PC-3 (cell line): ENCODE data around the gene ITIH5. TPM values are rescaled to one million over a fixed set of nuclear protein-coding genes. Genes with fewer than 3 reads are reported as not detected.

Source experiments
- ATAC-seq: fragments of 200-7000 bp; cut with Tn5 transposase; 2 replicates; pipeline ENCODE4 v1.9.1; 2020; ENCODE audit warnings: mild to moderate bottlenecking, moderate library complexity
- BruUV-seq: library from RNA; stranded (reverse); fragments of 400-500 nt; replicated peaks from 2 replicates; lab custom pipeline; 2021; lab: Mats Ljungman, UMichigan
- CTCF ChIA-PET: fragments of 300-600 bp; sonication (Branson Sonifier 250); formaldehyde crosslinking; loops from one replicate; lab custom pipeline; 2022; ENCODE audit warnings: antibody characterized with exemption; lab: Charles Lee
- POLR2A ChIA-PET: fragments of 300-600 bp; sonication (Branson Sonifier 250); formaldehyde crosslinking; loops from one replicate; lab custom pipeline; 2022; ENCODE audit warnings: antibody characterized with exemption; ENCODE audit not compliant: unreplicated experiment; lab: Charles Lee
- DNase-seq: peaks from one replicate; pipeline ENCODE4 v3.0.0-alpha.2; 2015
- H2AFZ ChIP-seq: fragments of 300-600 bp; sonication (generic); 2 replicates; pipeline ENCODE4 v1.6.0; 2016; ENCODE audit warnings: antibody characterized with exemption, low read length
- H3F3A ChIP-seq: fragments of 300-600 bp; sonication (generic); one replicate; pipeline ENCODE4 v1.6.0; 2017; ENCODE audit warnings: antibody characterized with exemption, low read length, control low read depth, mild to moderate bottlenecking; ENCODE audit not compliant: unreplicated experiment
- H3K27ac ChIP-seq: fragments of 300-600 bp; sonication (generic); 2 replicates; pipeline ENCODE4 v1.5.1; 2016; ENCODE audit warnings: mild to moderate bottlenecking, low read length
- H3K27me3 ChIP-seq: fragments of 300-600 bp; sonication (generic); 2 replicates; pipeline ENCODE4 v1.6.1; 2016; ENCODE audit warnings: low read length, mixed read lengths
- H3K36me3 ChIP-seq: fragments of 300-600 bp; sonication (generic); 2 replicates; pipeline ENCODE4 v1.6.1; 2016; ENCODE audit warnings: low read depth, mixed run types, low read length, mixed read lengths
- H3K4me1 ChIP-seq: fragments of 300-600 bp; sonication (generic); 2 replicates; pipeline ENCODE4 v1.5.1; 2016; ENCODE audit warnings: low read length; ENCODE audit not compliant: insufficient read depth
- H3K4me2 ChIP-seq: fragments of 300-600 bp; sonication (generic); 2 replicates; pipeline ENCODE4 v1.6.0; 2016; ENCODE audit warnings: low read length
- H3K4me3 ChIP-seq: fragments of 300-600 bp; sonication (generic); 2 replicates; pipeline ENCODE4 v1.5.1; 2016; ENCODE audit warnings: mild to moderate bottlenecking, low read length, mixed read lengths
- H3K79me2 ChIP-seq: fragments of 300-600 bp; sonication (generic); 2 replicates; pipeline ENCODE4 v1.6.1; 2017; ENCODE audit warnings: low read length, mixed read lengths
- H3K9ac ChIP-seq: fragments of 300-600 bp; sonication (generic); 2 replicates; pipeline ENCODE4 v1.6.0; 2016; ENCODE audit warnings: mild to moderate bottlenecking, low read length
- H3K9me2 ChIP-seq: fragments of 300-600 bp; sonication (generic); replicated peaks from 2 replicates; pipeline ENCODE4 v1.6.1; 2016; ENCODE audit warnings: mixed run types, low read length, mixed read lengths
- H3K9me3 ChIP-seq: fragments of 300-600 bp; sonication (generic); 2 replicates; pipeline ENCODE4 v1.6.1; 2016; ENCODE audit warnings: low read length, mixed read lengths
- H4K20me1 ChIP-seq: fragments of 300-600 bp; sonication (generic); 2 replicates; pipeline ENCODE4 v1.6.1; 2016; ENCODE audit warnings: low read length, mixed read lengths
- CTCF ChIP-seq: fragments of 300-600 bp; sonication (generic); conservative IDR thresholded peaks from 2 replicates; pipeline ENCODE4 v1.5.1; 2017; ENCODE audit warnings: antibody characterized with exemption, low read depth, mild to moderate bottlenecking, low read length
- EZH2 ChIP-seq: fragments of 300-600 bp; sonication (generic); IDR thresholded peaks from one replicate; pipeline ENCODE4 v1.6.1; 2017; ENCODE audit warnings: antibody characterized with exemption, mild to moderate bottlenecking, low read length; ENCODE audit not compliant: unreplicated experiment
- EZH2phosphoT487 ChIP-seq: fragments of 300-600 bp; sonication (generic); IDR thresholded peaks from 2 replicates; pipeline ENCODE4 v1.6.1; 2018; ENCODE audit warnings: mild to moderate bottlenecking, antibody characterized with exemption, low read length, borderline replicate concordance
- intact Hi-C: fragments of 100-400 bp; cut with micrococcal nuclease; formaldehyde crosslinking; loops from 2 replicates; pipeline ENCODE4 v1.9.0; 2023
- total RNA-seq: library from RNA; depleted of rRNA; stranded (reverse); fragments of >200 nt; gene quantifications from 2 replicates; pipeline ENCODE4 v1.2.3, GENCODE V29; 2014

The ITIH5 gene
- total RNA-seq, 1 experiment from 2014 or later = not detected

GRCh38 chr10:7608001-7608400 lies 58.8 kb downstream of the ITIH5 start:
- Histone ChIP-seq H3K9me3 (no peaks in the 10 kb centered on the region), H3K9me2 (no peaks in the 10 kb centered on the region), H3K4me2 (no peak overlapping the region), H3K27ac (no peak overlapping the region), H3F3A (no peaks in the 10 kb centered on the region), H4K20me1 (no peaks in the 10 kb centered on the region), H3K27me3 (peaks cover 8% of the 10 kb centered on the region), H3K4me1 (no peaks in the 10 kb centered on the region), H3K79me2 (no peaks in the 10 kb centered on the region), H3K36me3 (no peaks in the 10 kb centered on the region), H3K4me3 (no peak overlapping the region), H2AFZ (no peak overlapping the region), H3K9ac (no peak overlapping the region)
- CTCF ChIA-PET = interaction anchor here (0.7 kb wide), 1 partner anchor 12 kb away, joined by 3 read pairs; no protein-coding TSS in a partner anchor
- no peak for DNase-seq
- no peak for TF ChIP-seq CTCF
- TF ChIP-seq EZH2phosphoT487 = no peak
- no peak for TF ChIP-seq EZH2
- intact Hi-C loops = no loop called here
- POLR2A ChIA-PET = interaction anchor here (0.6 kb wide), 1 partner anchor 1444 kb away, joined by 3 read pairs; no protein-coding TSS in a partner anchor
- ATAC-seq = no peak
- no TSS peak for BruUV-seq

- DNase-seq = no peak
- ChIA-PET CTCF (no interaction called here), POLR2A (no interaction called here)
- intact Hi-C loops = no loop called here
- no TSS peak for BruUV-seq
- Histone ChIP-seq H3K9me2 (no peaks in the 10 kb centered on the region), H3K4me2 (no peak overlapping the region), H2AFZ (no peak overlapping the region), H3K27ac (no peak overlapping the region), H3K79me2 (no peaks in the 10 kb centered on the region), H3F3A (no peaks in the 10 kb centered on the region), H3K4me3 (no peak overlapping the region), H3K27me3 (peaks cover 12% of the 10 kb centered on the region), H3K4me1 (no peaks in the 10 kb centered on the region), H3K36me3 (no peaks in the 10 kb centered on the region), H4K20me1 (no peaks in the 10 kb centered on the region), H3K9ac (no peak overlapping the region), H3K9me3 (no peaks in the 10 kb centered on the region)
- no peak for ATAC-seq
- no peak for TF ChIP-seq CTCF
- no peak for TF ChIP-seq EZH2phosphoT487
- no peak for TF ChIP-seq EZH2
Measured at GRCh38 chr10:7606951-7607404, 59.8 kb downstream of the ITIH5 start.

- ATAC-seq = no peak
- H3K79me2 ChIP-seq = no peaks in the 10 kb centered on the region
- peaks cover 7% of the 10 kb centered on the region for H3K27me3 ChIP-seq
- TF ChIP-seq CTCF (no peak), EZH2 (no peak), EZH2phosphoT487 (no peak)
- intact Hi-C loops = no loop called here
- no peaks in the 10 kb centered on the region for H3K9me3 ChIP-seq
- no peaks in the 10 kb centered on the region for H4K20me1 ChIP-seq
- no peak overlapping the region for H3K4me3 ChIP-seq
- H2AFZ ChIP-seq = no peak overlapping the region
- H3K36me3 ChIP-seq = no peaks in the 10 kb centered on the region
- POLR2A ChIA-PET = no interaction called here
- H3K9me2 ChIP-seq = no peaks in the 10 kb centered on the region
- no peak overlapping the region for H3K9ac ChIP-seq
- H3K4me1 ChIP-seq = no peaks in the 10 kb centered on the region
- no peak overlapping the region for H3K27ac ChIP-seq
- no peak overlapping the region for H3K4me2 ChIP-seq
- no TSS peak for BruUV-seq
- CTCF ChIA-PET = no interaction called here
- no peaks in the 10 kb centered on the region for H3F3A ChIP-seq
- no peak for DNase-seq
Measured at GRCh38 chr10:7605565-7606295, 61.0 kb downstream of the ITIH5 start.
